ENCODE measurements around the gene CYS1. TPM values are rescaled to one million over a fixed set of nuclear protein-coding genes. Genes with fewer than 3 reads are reported as not detected.
A peak's percentile ranks its signal among the peaks of the same experiment; 100 is the strongest.

The CYS1 gene
- total and polyA plus RNA-seq, 2 of the 8 experiments (the other 6 are each of a cell fraction or from before 2014, with no cell fraction given): 0.09 to 0.13 TPM

DNA sequence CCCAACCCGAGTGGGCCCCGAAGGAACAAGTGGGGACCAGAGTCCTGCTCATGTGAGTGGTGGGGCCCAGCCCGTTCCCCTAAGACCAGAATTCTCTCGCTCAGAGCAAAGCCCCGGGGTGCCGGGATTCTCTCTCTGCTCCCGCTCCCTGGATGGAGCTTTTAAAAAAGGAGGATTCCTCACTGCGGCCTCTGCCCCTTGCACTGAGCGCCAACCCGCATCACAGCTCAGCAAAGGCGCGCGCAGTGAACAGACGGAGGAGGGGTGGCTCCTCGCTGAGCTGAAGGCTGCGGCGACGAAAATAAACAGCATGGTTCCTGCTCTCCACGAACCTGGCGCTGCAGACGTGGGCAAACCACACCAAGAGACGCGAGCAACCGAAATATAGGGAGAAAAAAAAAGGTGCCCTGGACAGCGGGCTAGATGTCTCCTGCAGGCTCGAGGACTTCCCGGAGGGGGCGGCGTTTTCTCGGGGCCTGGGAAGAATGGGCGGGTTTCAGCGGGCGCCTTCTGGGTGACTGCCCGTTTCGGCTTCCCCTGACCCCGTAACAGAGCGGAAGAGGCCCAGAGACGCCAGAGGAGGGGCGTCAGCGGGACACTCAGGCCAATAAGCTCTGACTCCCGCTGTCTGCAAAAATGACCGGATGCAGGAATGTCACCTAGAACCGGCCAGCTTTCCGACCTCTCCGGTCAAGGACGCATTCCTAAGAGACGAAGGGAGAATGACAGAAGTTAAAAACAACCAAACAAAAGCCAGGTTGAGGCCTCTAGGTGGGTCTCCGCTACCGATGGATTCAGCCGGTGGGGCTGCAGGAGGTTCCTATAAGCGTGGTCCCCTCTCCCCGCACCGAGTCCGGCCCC, 37.7 kb downstream of the CYS1 start:
- Histone ChIP-seq H2BK12ac (ENCODE audit: low read depth, low read length) (peak overlapping the region; percentile 23; the same call in 1 of the 2 replicates), H2AFZ (ENCODE audit: low read length) (peak overlapping the region; percentile 94), H3K79me1 (ENCODE audit: low read depth, low read length) (no peaks in the 10 kb centered on the region; the same call in 1 of the 2 replicates), H3K18ac (ENCODE audit: extremely low read depth, low read length) (peak overlapping the region; percentile 71), H3K27ac (ENCODE audit: low read depth, low read length) (no peak overlapping the region), H3K27me3 (replicated peaks in 1 of 4; ENCODE audit: control insufficient read depth in 3 of 4, extremely low read depth in 1 of 4, insufficient read depth in 3 of 4, low read length in 3 of 4) (peaks cover 0 to 26% (median 18%) of the 10 kb centered on the region in 4 experiments; a peak in 6 of 7 replicates), H2BK5ac (ENCODE audit: low read depth, low read length) (no peak overlapping the region), H3K56ac (replicated peaks; ENCODE audit: insufficient read length, low read depth, low read length) (peak overlapping the region; percentile 35), H3K23me2 (ENCODE audit: low read depth, low read length) (peaks cover 8% of the 10 kb centered on the region; the same call in 1 of the 2 replicates), H3K23ac (ENCODE audit: insufficient read length) (no peak overlapping the region), H4K20me1 (replicated peaks in 1 of 2; ENCODE audit: control insufficient read depth in 1 of 2, insufficient read depth in 2 of 2, low read length in 2 of 2) (peaks cover 0 to 3% of the 10 kb centered on the region in 2 experiments), H2BK15ac (ENCODE audit: low read length) (no peak overlapping the region), H3K36me3 (ENCODE audit: control insufficient read depth in 2 of 4, insufficient read depth in 4 of 4, low read length in 3 of 4) (peaks cover 0 to 4% (median under 1%) of the 10 kb centered on the region in 4 experiments; a peak in 1 of 8 replicates), H2AK5ac (ENCODE audit: low read depth, low read length) (no peak overlapping the region), H3K14ac (ENCODE audit: insufficient read length) (no peak overlapping the region), H2BK120ac (replicated peaks; ENCODE audit: low read depth, low read length) (no peak overlapping the region), H3K4me2 (ENCODE audit: insufficient read depth in 1 of 2, low read depth in 2 of 2, low read length in 2 of 2) (peak overlapping the region; percentile 90 to 98), H3K9ac (replicated peaks in 1 of 4; ENCODE audit: extremely low read depth in 1 of 4, low read depth in 3 of 4, low read length in 3 of 4) (peak overlapping the region in 3 of 4 experiments; percentile 23 to 82 (median 29); a peak in 5 of 7 replicates), H3K79me2 (ENCODE audit: control insufficient read depth in 1 of 2, insufficient read depth in 2 of 2, low read length in 2 of 2) (no peaks in the 10 kb centered on the region), H3K4me1 (replicated peaks in 1 of 4; ENCODE audit: control insufficient read depth in 3 of 4, insufficient read depth in 4 of 4, low read length in 3 of 4) (peaks cover 0 to 5% (median 2%) of the 10 kb centered on the region in 4 experiments; a peak in 3 of 7 replicates), H4K5ac (ENCODE audit: insufficient read length, low read depth, low read length) (peak overlapping the region; percentile 6), H3K4me3 (ENCODE audit: extremely low read depth in 1 of 4, insufficient read depth in 2 of 4, low read depth in 3 of 4, low read length in 4 of 4) (peak overlapping the region; percentile 49 to 72 (median 54)), H2BK20ac (ENCODE audit: low read length) (no peak overlapping the region), H4K91ac (replicated peaks; ENCODE audit: insufficient read length, low read length) (no peak overlapping the region), H3K4ac (replicated peaks; ENCODE audit: insufficient read length, low read depth, low read length) (peak overlapping the region; percentile 63), H3K9me3 (ENCODE audit: insufficient read depth in 2 of 2, low read depth in 1 of 2, low read length in 1 of 2) (peaks cover 0 to 8% of the 10 kb centered on the region in 2 experiments; a peak in 1 of 4 replicates), H4K8ac (ENCODE audit: extremely low read depth, insufficient read depth, low read length) (peak overlapping the region; percentile 75)
- ChIA-PET CTCF (ENCODE audit: partially characterized antibody) (interaction anchor here (0.6 to 1.9 kb wide), 8 partner anchors 10 to 199 kb away, joined by 3 to 11 read pairs (median 4); partner anchors contain the start of gene TAF1B), POLR2A (ENCODE audit: partially characterized antibody) (interaction anchor here (0.8 to 4.2 kb wide), 15 partner anchors 8 to 199 kb away, joined by 3 to 32 read pairs (median 4); partner anchors contain the start of gene TAF1B)
- 12% methylated on average over 42 of the region's 54 CpGs; no CpG with 5 or more reads in 1 of the 2 experiments for WGBS, 2 experiments (ENCODE audit: extremely low coverage in 1 of 2, insufficient coverage in 1 of 2, insufficient read length in 1 of 2, insufficient replicate concordance in 2 of 2, low coverage in 1 of 2, low lambda C conversion rate in 2 of 2, missing lambda C conversion rate in 1 of 2)
- DNase-seq (ENCODE audit: low read depth in 1 of 2, low spot score in 2 of 2): peak in 1 of 2 experiments; percentile 74
- FAIRE-seq: no peak
- TF ChIP-seq TEAD4 (IDR thresholded peaks at IDR 0.05; ENCODE audit: low read depth, low read length) (peak; percentile 72), EZH2 (IDR thresholded peaks at IDR 0.05; ENCODE audit: low read depth, low read length, severe bottlenecking) (peak; percentile 24), SP1 (IDR thresholded peaks at IDR 0.05; ENCODE audit: low read depth, low read length) (peak; percentile 53; the same call in 1 of the 2 replicates), TAF7 (optimal IDR thresholded peaks at IDR 0.05; ENCODE audit: borderline replicate concordance, low read depth, low read length) (peak; percentile 31), TAF1 (IDR thresholded peaks at IDR 0.05; ENCODE audit: low read depth, low read length) (peak; percentile 62; the same call in 1 of the 2 replicates), RBBP5 (IDR thresholded peaks at IDR 0.05; ENCODE audit: borderline replicate concordance, low read depth, low read length) (no peak; the same call in 1 of the 2 replicates), PHF8 (conservative IDR thresholded peaks at IDR 0.05; ENCODE audit: low read depth, low read length) (no peak; the same call in 1 of the 2 replicates)

Data from H1 (cell line).